ENCODE data around the gene SFT2D1. TPM values are rescaled to one million over a fixed set of nuclear protein-coding genes. Genes with fewer than 3 reads are reported as not detected.
"Not testable (repeated sequence)": the region's sequence is repeated elsewhere in the genome, so short reads cannot be mapped to it uniquely, and the experiment has no call there.

The SFT2D1 gene
- total RNA-seq (23.7 TPM), polyA plus RNA-seq (100 to 1,000 TPM in 3 of 4 donors, 10 to 100 TPM in 1; 75.8 to 109 (median 106) TPM)

DNA sequence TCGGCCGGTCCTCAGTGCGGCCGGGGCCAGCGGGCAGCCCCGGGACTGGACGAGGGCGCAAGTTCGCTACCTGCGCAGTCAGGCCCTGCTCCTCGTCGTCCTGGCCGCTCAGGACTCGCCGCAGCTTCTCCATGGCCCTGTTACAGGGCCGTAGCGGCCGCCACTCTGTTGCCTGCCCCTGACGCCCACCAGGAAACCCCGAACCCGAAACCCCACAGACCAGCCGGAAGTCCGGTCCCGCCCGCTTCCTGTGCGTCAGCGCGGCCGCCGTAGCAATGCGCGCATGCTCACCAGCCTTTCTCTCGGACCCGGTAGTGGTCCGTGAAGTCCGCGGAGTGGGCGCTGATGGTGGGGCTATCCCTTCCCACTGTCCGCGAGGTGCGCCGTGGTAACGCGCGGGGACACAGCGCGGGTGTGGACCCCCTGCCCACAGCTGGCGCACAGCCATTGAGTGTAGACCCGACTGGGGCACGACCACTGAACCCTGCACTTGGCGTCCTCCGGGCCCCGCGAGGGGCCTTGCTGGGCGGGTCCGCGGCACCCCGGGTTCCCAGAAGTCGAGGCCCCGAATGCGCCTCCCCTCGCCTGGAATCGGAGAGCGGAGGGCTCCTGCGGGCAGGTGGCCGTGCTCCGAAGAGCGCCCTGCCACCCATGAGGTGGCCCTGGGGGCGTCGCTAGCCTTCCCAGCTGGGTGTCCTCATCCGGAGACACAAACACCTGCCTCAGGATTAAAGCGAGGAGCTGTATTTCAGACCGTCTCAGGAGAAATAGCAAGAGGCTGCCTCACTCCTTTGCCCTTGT lies at the start of gene SFT2D1:
Gene SFT2D1, minus strand, starts transcription at position 197 of the 801 bp plus-strand sequence. Its CDS starts 64 bp downstream, at position 133.
- Histone ChIP-seq H3K27ac (ENCODE audit: insufficient read depth, low read length, poor library complexity, severe bottlenecking) (peak within 1 kb of the TSS; percentile 79), H3K36me3 (ENCODE audit: control insufficient read depth, insufficient read depth, low read length) (peaks cover 7% of the 10 kb centered on the region), H3K9me3 (ENCODE audit: control insufficient read depth in 2 of 2, low read length in 2 of 2) (no peaks in the 10 kb centered on the region), H3K4me3 (ENCODE audit: low read depth, low read length) (peak within 1 kb of the TSS; percentile 94), H3K27me3 (ENCODE audit: control insufficient read depth, insufficient read depth, low read length) (no peaks in the 10 kb centered on the region), H3K4me1 (ENCODE audit: control insufficient read depth, insufficient read depth, low read length, poor library complexity, severe bottlenecking) (peaks cover 53% of the 10 kb centered on the region)
- peak; percentile 65 to 88 (median 65) for DNase-seq
- Mint-ChIP-seq H3K9me3 (no peaks in the 10 kb centered on the region), H3K36me3 (peaks cover 5% of the 10 kb centered on the region), H3K27me3 (no peaks in the 10 kb centered on the region), H3K4me1 (peaks cover 8 to 16% (median 13%) of the 10 kb centered on the region in 4 donors), H3K4me3 (peak within 1 kb of the TSS; percentile 91 to 97 (median 94)), H3K27ac (peak within 1 kb of the TSS; percentile 84 to 94 (median 91))
- peak; percentile 46 to 53 for ATAC-seq (ENCODE audit: low read depth in 2 of 2)

DNA sequence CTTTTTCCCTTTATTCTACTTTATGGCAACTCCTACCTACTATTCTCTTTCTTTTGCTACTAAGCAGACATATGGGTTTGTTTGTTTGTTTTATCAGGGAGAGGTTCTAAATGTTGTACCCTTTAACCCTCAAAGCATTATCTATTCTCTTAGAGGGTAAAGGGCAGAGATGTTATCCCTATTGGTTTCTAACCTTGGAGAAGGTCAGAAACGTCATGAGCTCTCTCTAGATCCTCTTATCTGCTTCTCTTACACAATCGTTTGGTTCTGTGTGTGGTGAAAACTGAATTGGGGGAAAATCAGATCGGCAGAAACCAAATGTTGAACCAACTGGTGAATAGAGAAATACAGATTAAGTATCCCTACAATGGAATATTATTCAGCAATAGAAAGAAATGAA lies 46.8 kb upstream of the SFT2D1 start:
- Mint-ChIP-seq H3K4me3 (no peak overlapping the region), H3K9me3 (no peaks in the 10 kb centered on the region), H3K36me3 (no peaks in the 10 kb centered on the region), H3K27ac (no peak overlapping the region), H3K4me1 (peaks cover 0 to 9% (median 2%) of the 10 kb centered on the region in 4 donors), H3K27me3 (peaks cover 10% of the 10 kb centered on the region)
- no peak overlapping the region for H3K27ac ChIP-seq (ENCODE audit: insufficient read depth, low read length, poor library complexity, severe bottlenecking)
- no peaks in the 10 kb centered on the region for H3K9me3 ChIP-seq (ENCODE audit: control insufficient read depth in 2 of 2, low read length in 2 of 2)
- no peaks in the 10 kb centered on the region for H3K27me3 ChIP-seq (ENCODE audit: control insufficient read depth, insufficient read depth, low read length)
- DNase-seq: no peak
- no peaks in the 10 kb centered on the region for H3K4me1 ChIP-seq (ENCODE audit: control insufficient read depth, insufficient read depth, low read length, poor library complexity, severe bottlenecking)
- H3K4me3 ChIP-seq (ENCODE audit: low read depth, low read length): no peak overlapping the region
- ATAC-seq (ENCODE audit: low read depth in 2 of 2): no peak
- H3K36me3 ChIP-seq (ENCODE audit: control insufficient read depth, insufficient read depth, low read length): no peaks in the 10 kb centered on the region

DNA sequence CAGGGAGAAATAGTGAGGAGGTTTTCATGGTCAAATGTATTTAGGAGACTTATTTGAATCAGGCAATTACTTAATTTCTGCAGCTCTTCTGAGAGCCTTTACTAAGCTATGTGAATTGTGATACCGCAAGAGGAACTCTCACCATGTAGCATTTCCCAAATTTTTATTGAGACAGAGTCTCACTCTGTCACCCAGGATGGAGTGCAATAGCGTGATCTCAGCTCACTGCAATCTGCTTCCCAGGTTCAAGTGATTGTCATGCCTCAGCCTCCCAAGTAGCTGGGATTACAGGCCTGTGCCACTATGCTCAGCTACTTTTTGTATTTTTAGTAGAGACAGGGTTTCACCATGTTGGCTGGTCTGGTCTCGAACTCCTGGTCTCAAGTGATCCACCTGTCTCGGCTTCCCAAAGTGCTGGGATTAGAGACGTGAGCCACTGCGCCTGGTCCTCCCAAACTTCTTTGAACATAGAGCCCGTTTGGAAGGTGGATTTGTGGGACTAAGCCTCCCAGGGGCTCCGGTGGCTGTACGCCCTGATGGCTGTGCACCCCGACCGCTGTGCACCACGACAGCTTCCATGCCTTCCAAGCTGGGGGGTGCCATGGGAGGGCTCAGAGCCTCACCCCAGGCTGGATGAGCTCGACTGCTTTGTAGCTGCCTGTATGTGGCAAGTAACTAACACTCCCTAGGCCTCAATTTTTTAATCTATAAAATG lies 46.1 kb upstream of the SFT2D1 start:
- Histone ChIP-seq H3K4me3 (ENCODE audit: low read depth, low read length) (no peak overlapping the region), H3K9me3 (ENCODE audit: control insufficient read depth in 2 of 2, low read length in 2 of 2) (no peaks in the 10 kb centered on the region), H3K27me3 (ENCODE audit: control insufficient read depth, insufficient read depth, low read length) (no peaks in the 10 kb centered on the region), H3K4me1 (ENCODE audit: control insufficient read depth, insufficient read depth, low read length, poor library complexity, severe bottlenecking) (peaks cover 5% of the 10 kb centered on the region), H3K36me3 (ENCODE audit: control insufficient read depth, insufficient read depth, low read length) (no peaks in the 10 kb centered on the region), H3K27ac (ENCODE audit: insufficient read depth, low read length, poor library complexity, severe bottlenecking) (no peak overlapping the region)
- Mint-ChIP-seq H3K9me3 (no peaks in the 10 kb centered on the region), H3K27me3 (peaks cover 7% of the 10 kb centered on the region), H3K36me3 (no peaks in the 10 kb centered on the region), H3K27ac (no peak overlapping the region), H3K4me1 (peaks cover 0 to 9% (median 5%) of the 10 kb centered on the region in 4 donors), H3K4me3 (no peak overlapping the region)
- ATAC-seq (ENCODE audit: low read depth in 2 of 2): no peak
- DNase-seq: no peak

DNA sequence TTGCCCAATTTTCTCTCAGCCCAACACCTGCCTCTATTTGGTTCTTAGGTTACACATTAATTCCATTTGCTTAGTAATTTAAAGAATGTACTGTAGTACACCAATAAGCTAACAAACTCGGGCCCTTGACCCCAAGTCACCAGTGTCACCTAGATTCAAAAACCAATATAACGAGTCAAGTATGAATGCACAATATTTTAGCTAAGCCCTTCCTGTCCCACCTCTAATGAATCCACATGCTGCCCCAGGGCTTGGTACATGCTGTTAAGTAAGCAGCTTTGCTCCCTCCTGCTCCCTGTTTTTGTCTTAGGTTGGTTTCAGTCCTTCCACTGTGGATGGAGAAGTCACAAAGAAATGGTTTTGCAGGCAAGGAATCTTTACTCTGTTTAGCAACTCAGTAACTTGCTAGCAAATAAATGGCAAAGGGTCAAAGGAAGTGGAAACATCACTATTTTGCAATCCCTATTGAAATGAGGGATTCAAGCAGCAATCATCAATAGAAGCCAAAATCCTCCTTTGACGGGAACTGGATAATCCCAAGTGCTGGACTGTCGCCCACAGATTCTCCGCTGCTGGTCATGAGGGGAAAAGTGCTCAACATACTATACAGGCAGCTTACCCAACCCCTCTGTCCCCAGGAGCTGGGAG lies 45.4 kb upstream of the SFT2D1 start:
- Histone ChIP-seq H3K9me3 (ENCODE audit: control insufficient read depth in 2 of 2, low read length in 2 of 2) (no peaks in the 10 kb centered on the region), H3K27ac (ENCODE audit: insufficient read depth, low read length, poor library complexity, severe bottlenecking) (no peak overlapping the region), H3K36me3 (ENCODE audit: control insufficient read depth, insufficient read depth, low read length) (no peaks in the 10 kb centered on the region), H3K4me3 (ENCODE audit: low read depth, low read length) (no peak overlapping the region), H3K4me1 (ENCODE audit: control insufficient read depth, insufficient read depth, low read length, poor library complexity, severe bottlenecking) (peaks cover 5% of the 10 kb centered on the region), H3K27me3 (ENCODE audit: control insufficient read depth, insufficient read depth, low read length) (no peaks in the 10 kb centered on the region)
- Mint-ChIP-seq H3K27ac (no peak overlapping the region), H3K36me3 (no peaks in the 10 kb centered on the region), H3K9me3 (no peaks in the 10 kb centered on the region), H3K27me3 (peaks cover 7% of the 10 kb centered on the region), H3K4me3 (peak overlapping the region in 1 of 4 donors; percentile 27), H3K4me1 (peaks cover 0 to 9% (median 5%) of the 10 kb centered on the region in 4 donors)
- no peak for DNase-seq
- no peak for ATAC-seq (ENCODE audit: low read depth in 2 of 2)

DNA sequence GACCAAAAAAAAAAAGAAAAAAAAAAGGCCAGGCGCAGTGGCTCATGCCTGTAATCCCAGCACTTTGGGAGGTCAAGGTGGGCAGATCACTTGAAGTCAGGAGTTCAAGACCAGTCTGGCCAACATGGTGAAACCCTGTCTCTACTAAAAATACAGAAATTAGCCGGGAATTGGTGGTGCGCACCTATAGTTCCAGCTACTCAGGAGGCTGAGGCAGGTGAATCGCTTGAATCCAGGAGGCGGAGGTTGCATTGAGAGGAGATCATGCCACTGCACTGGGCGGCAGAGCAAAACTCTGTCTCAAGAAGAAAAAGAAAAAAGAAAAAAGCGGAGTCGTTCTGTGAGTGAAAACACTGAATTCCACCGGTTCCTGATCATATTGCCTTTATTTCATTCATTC lies 44.8 kb upstream of the SFT2D1 start:
- DNase-seq; H3K36me3 ChIP-seq (ENCODE audit: control insufficient read depth, insufficient read depth, low read length); H3K4me3 ChIP-seq (ENCODE audit: low read depth, low read length); H3K9me3 ChIP-seq (ENCODE audit: control insufficient read depth in 2 of 2, low read length in 2 of 2); H3K4me3 Mint-ChIP-seq; H3K4me1 Mint-ChIP-seq; H3K27ac ChIP-seq (ENCODE audit: insufficient read depth, low read length, poor library complexity, severe bottlenecking); H3K27me3 ChIP-seq (ENCODE audit: control insufficient read depth, insufficient read depth, low read length); H3K27me3 Mint-ChIP-seq; H3K27ac Mint-ChIP-seq; H3K4me1 ChIP-seq (ENCODE audit: control insufficient read depth, insufficient read depth, low read length, poor library complexity, severe bottlenecking); H3K36me3 Mint-ChIP-seq; H3K9me3 Mint-ChIP-seq; ATAC-seq (ENCODE audit: low read depth in 2 of 2): not testable (repeated sequence)

DNA sequence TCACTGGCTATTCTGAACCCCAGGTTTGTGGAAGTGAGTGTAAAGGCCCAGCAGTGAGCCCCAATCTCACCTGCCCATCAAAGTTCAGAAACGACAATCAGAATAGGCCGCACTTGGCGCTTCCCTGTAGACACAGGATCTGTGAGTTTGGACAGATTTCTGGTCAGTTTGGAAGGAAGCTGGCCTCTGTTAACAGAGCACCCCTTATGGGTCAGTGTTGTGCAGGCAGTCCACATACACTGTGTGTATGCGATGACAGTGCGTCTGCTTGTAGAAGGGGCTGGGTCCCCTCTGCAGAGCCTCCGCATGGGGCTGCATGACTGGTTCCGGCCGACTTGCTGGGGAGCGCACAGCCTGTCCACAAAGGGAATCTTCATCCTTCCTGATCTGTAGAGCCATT lies 43.8 kb upstream of the SFT2D1 start:
- Mint-ChIP-seq H3K9me3 (no peaks in the 10 kb centered on the region), H3K4me3 (peak overlapping the region in 1 of 4 donors; percentile 63), H3K27me3 (peaks cover 6% of the 10 kb centered on the region), H3K4me1 (peaks cover 5 to 18% (median 12%) of the 10 kb centered on the region in 4 donors), H3K36me3 (no peaks in the 10 kb centered on the region), H3K27ac (no peak overlapping the region)
- no peak for DNase-seq
- Histone ChIP-seq H3K27me3 (ENCODE audit: control insufficient read depth, insufficient read depth, low read length) (no peaks in the 10 kb centered on the region), H3K9me3 (ENCODE audit: control insufficient read depth in 2 of 2, low read length in 2 of 2) (no peaks in the 10 kb centered on the region), H3K4me1 (ENCODE audit: control insufficient read depth, insufficient read depth, low read length, poor library complexity, severe bottlenecking) (peaks cover 15% of the 10 kb centered on the region), H3K36me3 (ENCODE audit: control insufficient read depth, insufficient read depth, low read length) (no peaks in the 10 kb centered on the region), H3K27ac (ENCODE audit: insufficient read depth, low read length, poor library complexity, severe bottlenecking) (no peak overlapping the region), H3K4me3 (ENCODE audit: low read depth, low read length) (no peak overlapping the region)
- ATAC-seq (ENCODE audit: low read depth in 2 of 2): no peak

DNA sequence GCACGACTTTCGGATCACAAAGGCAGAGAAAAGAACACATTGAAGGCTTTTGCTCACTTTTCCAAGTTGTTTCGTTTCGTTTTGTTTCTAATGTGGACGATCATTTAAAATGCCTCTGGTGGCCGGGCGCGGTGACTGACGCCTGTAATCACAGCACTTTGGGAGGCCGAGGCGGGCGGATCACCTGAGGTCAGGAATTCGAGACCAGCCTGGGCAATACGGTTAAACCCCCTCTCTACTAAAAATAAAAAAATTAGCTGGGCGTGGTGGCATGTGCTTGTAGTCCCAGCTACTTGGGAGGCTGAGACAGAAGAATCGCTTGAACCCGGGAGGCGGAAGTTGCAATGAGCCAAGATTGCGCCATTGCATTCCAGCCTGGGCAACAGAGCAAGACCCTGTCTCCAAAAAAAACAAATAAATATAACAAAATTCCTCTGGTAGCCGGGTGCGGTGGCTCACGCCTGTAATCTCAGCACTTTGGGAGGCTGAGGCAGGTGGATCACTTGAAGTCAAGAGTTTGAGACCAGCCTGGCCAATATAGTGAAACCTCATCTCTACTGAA lies 41.5 kb upstream of the SFT2D1 start:
- H3K27me3 ChIP-seq (ENCODE audit: control insufficient read depth, insufficient read depth, low read length); H3K36me3 Mint-ChIP-seq; H3K27me3 Mint-ChIP-seq; H3K36me3 ChIP-seq (ENCODE audit: control insufficient read depth, insufficient read depth, low read length); H3K9me3 ChIP-seq (ENCODE audit: control insufficient read depth in 2 of 2, low read length in 2 of 2); H3K9me3 Mint-ChIP-seq; ATAC-seq (ENCODE audit: low read depth in 2 of 2): not testable (repeated sequence)
- H3K4me1 Mint-ChIP-seq: peaks cover 5 to 22% (median 14%) of the 10 kb centered on the region in 4 donors
- H3K4me3 ChIP-seq (ENCODE audit: low read depth, low read length): peak overlapping the region; percentile 92
- peak overlapping the region; percentile 86 to 97 (median 93) for H3K4me3 Mint-ChIP-seq
- H3K27ac Mint-ChIP-seq: peak overlapping the region; percentile 56 to 94 (median 77)
- H3K4me1 ChIP-seq (ENCODE audit: control insufficient read depth, insufficient read depth, low read length, poor library complexity, severe bottlenecking): peaks cover 17% of the 10 kb centered on the region
- H3K27ac ChIP-seq (ENCODE audit: insufficient read depth, low read length, poor library complexity, severe bottlenecking): peak overlapping the region; percentile 76
- DNase-seq: peak in 2 of 3 donors; percentile 11 to 41
